GM13976 (cell line): Measurements from ENCODE around the gene F2RL3.

Experiments used
- DNase-seq: peaks from one replicate; pipeline ENCODE4 v3.0.0; 2012; ENCODE audit warnings: low spot score
- CTCF ChIP-seq: IDR thresholded peaks from 2 replicates; pipeline ENCODE4 v1.5.1; 2012; ENCODE audit warnings: borderline replicate concordance, mild to moderate bottlenecking; ENCODE audit not compliant: insufficient read depth; ENCODE audit errors: extremely low read depth, missing control alignments, control extremely low read depth
- in situ Hi-C: fragments of 300-500 bp; cut with MboI; formaldehyde crosslinking; loops from one replicate; pipeline ENCODE4 v1.12.0; 2022; ENCODE audit warnings: low sequenced_read_pairs, mixed read lengths, inconsistent platforms; ENCODE audit not compliant: unreplicated experiment

F2RL3 gene

GRCh38 chr19:16888629-16889365 is at the start of gene F2RL3:
TSS of gene F2RL3 (plus strand) at chr19:16888999. CDS start at chr19:16889190, 191 bp downstream.
- peak; percentile 82 for DNase-seq
- in situ Hi-C loops: no loop called here
- no peak for TF ChIP-seq CTCF

- no peak for TF ChIP-seq CTCF
- no peak for DNase-seq
- in situ Hi-C loops: no loop called here
Measured at GRCh38 chr19:16841391-16841926, 47.3 kb upstream of the F2RL3 start.

GRCh38 chr19:16846901-16847300 is 41.9 kb upstream of the F2RL3 start:
- in situ Hi-C loops: no loop called here
- TF ChIP-seq CTCF: no peak
- DNase-seq: no peak

- no peak for TF ChIP-seq CTCF
- no peak for DNase-seq
- in situ Hi-C loops: no loop called here
Measured at GRCh38 chr19:16847430-16847829, 41.4 kb upstream of the F2RL3 start.

GRCh38 chr19:16849168-16849567 is 39.6 kb upstream of the F2RL3 start:
- DNase-seq: no peak
- in situ Hi-C loops: no loop called here
- no peak for TF ChIP-seq CTCF

GRCh38 chr19:16850133-16850532 is 38.7 kb upstream of the F2RL3 start:
- DNase-seq: no peak
- in situ Hi-C loops: no loop called here
- no peak for TF ChIP-seq CTCF
